Measurements from ENCODE around the gene SYCE1.
"Not testable (repeated sequence)": the region's sequence is repeated elsewhere in the genome, so short reads cannot be mapped to it uniquely, and the experiment has no call there.

SYCE1 gene, protein sequence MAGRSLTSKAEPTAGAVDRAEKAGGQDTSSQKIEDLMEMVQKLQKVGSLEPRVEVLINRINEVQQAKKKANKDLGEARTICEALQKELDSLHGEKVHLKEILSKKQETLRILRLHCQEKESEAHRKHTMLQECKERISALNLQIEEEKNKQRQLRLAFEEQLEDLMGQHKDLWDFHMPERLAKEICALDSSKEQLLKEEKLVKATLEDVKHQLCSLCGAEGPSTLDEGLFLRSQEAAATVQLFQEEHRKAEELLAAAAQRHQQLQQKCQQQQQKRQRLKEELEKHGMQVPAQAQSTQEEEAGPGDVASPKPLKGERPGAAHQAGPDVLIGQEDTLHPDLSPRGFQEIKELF

DNA sequence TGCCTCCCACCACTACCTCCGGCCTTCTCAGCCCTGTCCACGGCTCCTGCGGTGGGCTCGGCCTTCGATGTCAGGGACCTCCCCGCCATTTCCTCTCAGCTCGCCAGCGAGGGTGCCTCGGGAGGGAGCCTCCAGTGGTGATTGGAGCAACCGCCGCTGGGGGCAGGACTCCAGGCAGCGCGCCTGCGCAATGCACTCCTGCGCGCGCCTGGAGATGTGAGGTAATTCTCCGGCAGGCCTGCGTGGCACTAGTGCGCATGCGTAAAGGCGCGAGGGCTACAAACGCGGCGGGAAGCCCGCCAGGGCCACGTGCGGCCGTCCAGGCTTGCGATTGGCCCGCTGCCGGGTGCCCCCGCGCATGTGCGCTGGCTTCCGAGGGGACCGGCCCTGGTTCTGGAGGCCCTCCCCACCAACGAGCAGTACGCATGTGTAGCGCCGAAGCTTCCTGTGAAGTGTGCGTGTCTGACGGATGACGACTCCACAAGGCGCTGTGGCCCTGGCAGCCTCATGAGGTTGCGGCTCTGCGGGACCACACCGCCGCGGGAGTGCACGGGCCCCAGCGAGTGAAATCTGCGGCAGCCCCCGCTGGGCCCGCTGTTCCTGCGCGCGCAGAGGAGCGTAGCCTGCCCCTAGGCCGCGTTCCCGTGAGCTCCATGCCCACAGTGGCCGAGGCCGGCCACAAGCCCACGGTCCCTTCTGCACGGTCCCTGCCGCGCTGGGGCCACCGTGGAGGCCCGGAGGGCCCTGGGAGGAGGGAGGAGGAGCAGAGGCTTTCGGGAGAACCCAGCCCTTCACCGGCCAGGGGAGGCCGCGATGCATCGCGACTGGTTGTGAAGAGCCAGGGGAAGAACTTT lies at the start of gene SYCE1:
TSS of gene SYCE1 (minus strand) at position 143 of the 854 bp plus-strand sequence. CDS start at position 89, 54 bp downstream.
- DNase-seq = no peak

DNA sequence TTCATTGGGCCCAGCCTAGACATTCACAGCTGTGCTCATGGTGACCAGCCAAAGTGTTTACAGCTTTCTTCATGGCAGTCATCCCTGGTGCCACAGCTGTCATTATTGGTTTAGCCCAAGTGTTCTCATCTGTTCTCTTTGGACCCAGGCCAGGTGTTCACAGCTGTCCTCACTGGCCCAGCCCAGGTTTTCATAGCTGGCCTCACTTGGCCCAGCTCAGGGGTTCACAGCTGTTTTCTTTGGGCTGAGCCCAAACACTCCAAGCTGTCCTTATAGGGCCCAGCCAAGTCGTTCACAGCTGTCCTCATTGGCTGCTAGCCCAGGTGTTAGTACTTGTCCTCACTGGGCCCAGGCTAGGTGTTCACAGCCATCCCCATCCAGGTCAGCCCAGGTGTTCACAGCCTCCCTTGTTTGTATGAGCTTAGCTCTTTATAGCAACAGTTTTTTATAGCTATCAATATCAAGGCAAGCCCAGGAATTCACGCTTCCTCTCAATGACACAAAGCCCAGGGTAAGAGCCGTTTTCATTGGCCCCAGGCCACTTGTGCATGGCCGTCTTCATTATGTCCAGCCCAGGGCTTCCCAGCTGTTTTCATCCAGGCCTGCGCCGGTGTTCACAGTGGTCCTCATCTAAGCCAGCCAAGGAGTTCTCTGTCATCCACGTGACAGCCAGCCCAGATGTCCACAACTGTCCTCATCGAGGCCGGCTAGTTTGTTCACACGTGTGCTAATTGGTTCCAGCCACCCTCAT lies 49.6 kb upstream of the SYCE1 start:
- DNase-seq = no peak

DNA sequence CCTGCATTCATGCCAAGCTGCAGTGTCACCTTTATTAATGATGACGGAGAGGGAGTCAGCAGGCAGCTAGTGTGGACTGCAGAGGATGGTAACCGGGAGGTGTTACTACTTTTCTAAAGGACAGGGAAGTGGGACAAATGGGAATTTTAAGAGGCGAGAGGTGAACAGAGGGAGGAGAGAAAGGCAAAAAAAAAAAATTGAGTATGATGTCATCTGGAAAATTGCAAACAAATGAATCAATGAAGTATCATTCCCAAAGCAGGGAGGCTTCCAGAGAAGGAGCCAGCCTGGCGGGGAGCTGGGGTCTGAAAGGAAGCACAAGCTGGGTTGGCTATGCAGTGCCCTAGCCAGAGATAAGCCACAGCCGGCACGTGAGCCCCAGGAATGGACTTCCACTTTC lies 48.3 kb upstream of the SYCE1 start:
- no peak for DNase-seq

DNA sequence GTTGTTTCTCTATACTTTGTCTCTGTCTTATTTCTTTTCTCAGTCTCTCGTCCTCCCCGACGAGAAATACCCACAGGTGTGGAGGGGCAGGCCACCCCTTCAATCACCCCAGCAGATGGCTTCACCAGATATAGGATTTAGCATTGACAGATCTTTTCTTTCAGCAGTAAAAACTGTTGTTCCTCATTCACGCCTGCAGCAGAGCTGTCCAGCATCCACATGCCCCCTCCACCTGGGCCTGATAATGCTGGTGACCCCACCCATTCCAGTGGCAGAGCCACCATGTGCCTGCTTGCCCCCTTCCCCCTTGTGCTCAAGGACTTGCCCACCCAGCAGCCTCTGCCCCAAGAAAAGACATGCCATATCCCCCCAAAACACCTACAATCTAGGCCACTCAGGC lies 45.7 kb upstream of the SYCE1 start:
- no peak for DNase-seq

DNA sequence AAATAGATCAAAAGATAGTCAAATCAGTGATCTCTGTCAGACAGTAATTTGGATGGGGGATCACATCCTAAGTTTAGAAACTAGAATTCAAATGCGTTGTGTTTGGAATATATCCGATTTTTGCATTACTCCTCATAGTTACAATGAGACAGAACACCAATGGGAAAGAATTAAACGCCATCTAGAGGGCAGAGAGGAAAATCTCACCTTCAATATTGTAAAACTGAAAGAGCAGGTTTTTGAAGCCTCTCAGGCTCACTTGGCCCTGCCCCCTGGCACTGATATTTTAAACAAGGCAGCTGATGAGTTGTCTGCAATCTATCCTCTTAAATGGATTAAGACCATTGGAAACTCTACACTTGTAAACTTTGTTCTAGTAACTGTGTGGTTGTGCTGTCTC lies 43.5 kb upstream of the SYCE1 start:
- DNase-seq = no peak

DNA sequence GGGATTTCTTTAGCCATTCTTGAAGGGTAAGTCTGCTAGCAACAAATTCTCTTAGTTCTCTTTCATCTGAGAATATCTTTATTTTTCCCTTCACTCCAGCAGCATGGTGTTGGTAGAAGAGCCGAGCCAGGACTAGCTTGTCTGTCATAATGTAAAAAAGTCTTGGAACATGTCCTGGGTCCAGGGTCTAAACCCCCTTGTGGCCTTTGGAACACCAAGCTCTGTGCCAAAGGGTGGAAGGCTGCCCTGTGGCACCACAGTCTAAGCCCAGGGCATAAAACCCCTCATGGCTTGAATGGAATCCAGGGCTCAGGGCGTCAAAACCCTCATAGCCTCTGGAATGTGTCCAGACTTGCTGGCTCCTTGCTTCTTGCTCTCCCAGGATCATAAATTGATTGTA lies 38.1 kb upstream of the SYCE1 start:
- not testable (repeated sequence) for DNase-seq

DNA sequence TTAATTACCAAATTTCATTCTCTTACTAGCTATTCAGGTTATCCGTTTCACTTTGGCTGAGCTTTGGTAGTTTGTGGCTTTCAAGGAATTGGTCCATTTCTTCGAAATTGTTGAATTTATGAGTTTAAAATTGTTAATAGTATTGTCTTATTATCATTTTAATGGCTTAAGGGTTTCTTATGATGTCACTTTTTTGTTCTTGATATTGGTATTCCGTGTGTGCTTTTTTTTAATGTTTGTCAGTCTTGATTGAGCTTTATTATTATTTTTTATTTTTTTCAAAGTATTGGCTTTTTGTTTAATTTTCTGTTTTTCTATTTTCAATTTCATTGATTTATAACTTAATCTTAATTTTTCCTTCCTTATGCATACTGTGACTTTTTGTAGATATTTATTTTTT lies 35.3 kb upstream of the SYCE1 start:
- no peak for DNase-seq

DNA sequence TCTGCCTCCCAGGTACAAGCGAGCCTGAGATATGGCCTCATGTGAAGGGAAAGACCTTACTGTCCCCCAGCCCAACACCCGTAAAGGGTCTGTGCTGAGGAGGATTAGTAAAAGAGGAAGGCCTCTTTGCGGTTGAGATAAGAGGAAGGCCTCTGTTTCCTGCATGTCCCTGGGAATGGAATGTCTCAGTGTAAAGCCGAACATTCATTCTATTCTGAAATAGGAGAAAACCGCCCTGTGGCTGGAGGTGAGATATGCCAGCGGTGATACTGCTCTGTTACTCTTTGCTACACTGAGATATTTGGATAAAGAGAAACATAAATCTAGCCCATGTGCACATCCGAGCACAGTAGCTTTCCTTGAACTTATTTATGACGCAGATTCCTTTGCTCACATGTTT lies 34.5 kb upstream of the SYCE1 start:
- DNase-seq = not testable (repeated sequence)

DNA sequence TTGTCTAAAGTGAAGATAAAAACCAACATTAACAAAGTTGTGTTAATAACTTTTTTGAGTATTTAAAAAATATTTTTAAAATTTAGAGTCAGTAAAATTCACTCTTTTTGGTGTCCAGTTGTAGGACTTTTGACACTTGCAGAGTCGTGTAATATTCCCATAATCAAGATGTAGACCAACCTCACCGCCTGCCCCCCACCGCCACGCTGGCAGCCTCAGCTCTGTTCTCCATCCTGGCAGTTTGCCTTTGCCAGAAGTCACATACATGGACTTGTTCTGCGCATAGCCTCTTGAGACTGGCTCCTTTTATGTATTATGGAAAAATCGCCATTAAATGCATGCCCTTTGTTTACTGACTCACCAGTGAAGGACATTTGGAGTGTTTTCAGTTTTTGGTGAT lies 27.3 kb upstream of the SYCE1 start:
- no peak for DNase-seq

DNA sequence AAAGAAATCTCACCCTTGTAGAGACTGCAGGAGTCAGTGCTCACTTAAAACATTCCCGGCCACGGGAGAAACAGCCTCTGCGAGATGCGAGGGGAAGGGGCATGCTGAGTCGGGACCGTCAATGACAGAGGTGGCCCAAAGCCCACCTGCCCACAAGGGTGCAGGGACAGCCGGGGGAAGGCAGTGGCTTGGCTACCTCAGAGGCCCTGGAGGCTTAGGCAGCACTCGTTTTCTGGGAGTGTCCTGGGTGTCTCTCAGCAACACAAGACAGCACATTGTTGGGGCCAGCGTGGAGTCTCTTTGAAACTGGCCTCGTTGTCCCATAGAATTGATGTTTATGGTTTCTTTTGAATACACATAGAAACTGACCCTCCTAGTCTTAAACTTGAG lies 25.6 kb upstream of the SYCE1 start:
- no peak for DNase-seq

DNA sequence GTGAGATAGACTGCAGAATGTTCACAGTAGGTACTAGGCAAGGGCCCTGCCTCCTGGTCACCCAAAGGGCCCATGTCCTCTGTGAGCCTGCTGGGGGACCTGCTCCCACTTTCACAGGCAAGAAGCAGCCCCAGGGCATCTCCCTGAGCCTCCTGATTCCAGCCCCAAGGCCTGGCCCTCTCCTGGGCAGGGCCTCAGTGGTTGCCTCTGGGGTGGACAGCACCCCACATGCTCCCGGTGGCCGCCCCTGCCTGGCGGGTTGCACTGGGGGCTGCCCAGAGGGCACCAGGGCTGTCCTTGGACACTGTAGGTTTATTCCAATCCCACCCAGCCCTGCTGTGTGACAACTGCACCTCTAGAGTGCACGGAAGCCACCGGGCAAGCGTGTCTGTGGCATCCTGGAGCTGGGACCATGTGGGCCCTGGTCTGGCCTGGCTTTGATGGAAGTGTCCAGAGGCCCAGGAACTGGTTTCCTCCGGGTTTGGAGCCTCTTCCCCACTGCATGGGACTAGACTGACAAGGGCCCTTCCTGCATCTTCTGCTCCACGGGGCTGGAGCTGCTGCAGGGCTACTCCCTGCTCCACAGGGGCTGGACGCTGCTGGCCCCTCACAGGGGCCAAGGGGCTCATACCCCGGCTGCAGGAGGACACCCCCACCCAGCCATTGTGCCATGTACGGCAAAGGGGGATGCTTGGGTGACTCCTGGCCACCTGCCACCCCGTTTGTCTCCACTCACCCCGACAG lies 25.0 kb upstream of the SYCE1 start:
- DNase-seq = no peak

DNA sequence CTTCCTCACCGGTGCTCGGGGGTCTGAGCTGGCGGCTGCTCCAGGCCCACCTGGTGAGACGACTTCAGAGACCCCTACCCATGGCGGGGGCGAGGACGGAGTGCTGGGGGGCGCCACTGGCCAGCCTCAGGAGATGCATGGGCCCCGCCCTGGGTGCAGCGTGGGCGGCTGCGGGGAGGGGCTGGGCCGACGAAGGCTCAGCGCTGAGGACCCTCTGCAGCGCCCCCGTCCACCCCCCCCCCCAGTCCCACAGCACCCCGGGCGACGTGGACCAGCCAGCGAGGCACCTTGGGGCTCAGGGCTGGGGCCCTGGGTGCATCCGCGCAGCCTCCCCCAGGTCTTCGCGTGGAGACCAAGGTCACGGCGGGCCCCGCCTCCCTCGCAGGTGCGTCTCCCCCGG lies 11.7 kb upstream of the SYCE1 start:
- not testable (repeated sequence) for DNase-seq

DNA sequence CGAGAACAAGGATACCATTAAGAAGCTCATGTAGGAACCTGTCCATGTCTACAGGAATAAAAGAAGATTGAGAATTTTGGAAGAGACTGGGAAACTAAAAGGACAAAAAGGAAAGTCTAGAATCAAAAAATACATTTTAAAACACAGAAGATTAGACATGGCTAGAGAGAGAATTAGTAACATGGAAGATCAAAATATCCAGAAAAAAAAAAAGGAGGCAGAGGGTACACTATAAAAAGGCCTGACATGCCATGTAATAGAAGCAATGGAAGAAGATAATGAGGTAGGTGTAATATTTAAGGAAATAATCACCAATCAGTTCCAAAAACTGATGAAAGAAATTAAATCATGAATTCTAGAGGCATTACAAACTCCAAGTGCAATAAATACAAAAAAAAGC lies 8.1 kb upstream of the SYCE1 start:
- DNase-seq = not testable (repeated sequence)

DNA sequence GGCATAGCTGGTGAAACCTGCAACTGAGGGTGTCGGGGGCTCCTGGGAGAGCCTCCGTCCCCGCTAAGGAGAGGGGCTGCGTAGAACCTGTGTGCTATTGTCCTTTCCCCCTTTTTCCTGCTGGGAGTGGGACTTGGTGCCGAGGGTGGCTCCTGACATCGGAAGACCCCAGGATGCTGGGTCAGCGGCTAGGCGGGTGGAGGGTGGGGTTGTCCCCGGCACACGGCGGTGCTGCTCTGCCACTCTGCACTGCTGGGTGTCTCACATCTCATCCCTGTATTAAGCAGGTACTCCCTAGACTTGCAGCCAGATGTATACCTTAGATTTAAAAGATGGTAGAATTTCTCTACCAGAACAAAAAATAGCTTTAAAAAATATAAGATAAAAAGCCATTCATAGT lies 6.7 kb upstream of the SYCE1 start:
- DNase-seq = not testable (repeated sequence)

DNA sequence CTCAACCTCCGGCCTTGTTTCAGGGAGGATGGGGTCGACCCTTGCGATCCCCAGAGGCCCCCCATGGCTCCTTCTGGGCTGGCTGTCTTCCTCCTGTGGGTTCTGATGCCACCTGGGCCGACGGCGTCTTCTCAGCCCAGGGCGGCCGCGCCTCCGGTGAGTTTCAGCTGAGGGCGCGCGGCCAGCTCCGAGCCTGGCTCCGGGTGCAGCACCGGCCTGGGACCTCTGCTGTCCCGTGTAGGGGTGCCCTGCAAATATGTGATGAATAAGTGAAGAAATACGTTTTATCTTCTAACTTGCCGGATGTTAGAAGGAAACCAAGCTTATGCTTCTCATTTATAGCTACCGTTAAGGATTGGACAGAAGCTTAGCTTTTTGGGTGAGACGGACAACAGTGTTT lies 4.4 kb upstream of the SYCE1 start:
- DNase-seq = not testable (repeated sequence)

DNA sequence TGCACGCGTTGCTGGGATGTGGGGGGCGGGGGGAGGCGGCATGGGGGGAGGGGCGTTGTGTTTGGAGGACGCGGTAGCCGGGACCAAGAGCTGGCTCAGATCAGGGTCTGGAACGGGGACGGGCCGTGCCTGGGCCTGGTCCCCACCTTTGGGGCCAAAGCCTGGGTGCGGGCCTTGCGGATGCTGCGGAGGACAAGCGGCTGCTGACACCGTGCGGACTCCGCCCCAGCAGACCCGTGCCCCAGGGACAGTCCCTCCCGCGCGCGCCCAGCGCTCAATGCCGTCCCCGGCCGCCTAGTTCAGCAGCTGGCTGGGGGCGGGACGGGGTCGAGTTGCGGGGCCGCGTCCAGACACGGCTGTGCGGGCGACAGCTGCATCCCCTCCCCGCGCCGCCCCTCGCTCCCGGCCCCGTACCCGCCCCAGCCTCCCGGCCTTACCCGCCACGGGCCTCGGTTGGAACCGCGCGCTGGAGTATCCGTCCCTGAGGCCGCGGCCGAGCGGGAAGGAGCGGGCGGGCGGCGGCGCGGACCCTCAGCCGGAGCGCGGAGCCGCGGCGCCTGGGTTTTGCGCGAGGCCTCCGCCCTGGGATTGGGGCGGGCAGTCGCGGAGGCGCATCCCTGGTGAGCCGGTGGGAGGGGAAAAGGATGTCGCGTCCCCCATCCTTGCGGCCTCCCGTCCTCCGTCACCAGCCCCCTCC lies 3.6 kb upstream of the SYCE1 start:
- not testable (repeated sequence) for DNase-seq

DNA sequence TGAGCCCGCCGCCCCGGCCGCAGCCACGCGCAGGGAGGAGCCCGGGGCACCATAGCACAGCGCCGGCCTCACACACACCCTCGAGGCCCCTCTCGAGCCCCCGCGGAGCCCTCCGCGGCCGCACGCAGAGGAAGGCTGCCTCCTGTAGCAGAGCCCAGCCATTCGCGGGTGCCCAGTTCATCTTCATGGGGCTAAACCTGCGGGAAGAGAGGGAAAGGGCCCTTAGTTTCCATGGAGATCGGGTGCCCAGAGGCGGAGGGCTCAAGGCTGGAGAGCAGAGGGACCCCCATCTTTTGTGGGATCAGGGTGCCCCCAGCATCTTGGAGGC lies 2.9 kb upstream of the SYCE1 start:
- DNase-seq = no peak

DNA sequence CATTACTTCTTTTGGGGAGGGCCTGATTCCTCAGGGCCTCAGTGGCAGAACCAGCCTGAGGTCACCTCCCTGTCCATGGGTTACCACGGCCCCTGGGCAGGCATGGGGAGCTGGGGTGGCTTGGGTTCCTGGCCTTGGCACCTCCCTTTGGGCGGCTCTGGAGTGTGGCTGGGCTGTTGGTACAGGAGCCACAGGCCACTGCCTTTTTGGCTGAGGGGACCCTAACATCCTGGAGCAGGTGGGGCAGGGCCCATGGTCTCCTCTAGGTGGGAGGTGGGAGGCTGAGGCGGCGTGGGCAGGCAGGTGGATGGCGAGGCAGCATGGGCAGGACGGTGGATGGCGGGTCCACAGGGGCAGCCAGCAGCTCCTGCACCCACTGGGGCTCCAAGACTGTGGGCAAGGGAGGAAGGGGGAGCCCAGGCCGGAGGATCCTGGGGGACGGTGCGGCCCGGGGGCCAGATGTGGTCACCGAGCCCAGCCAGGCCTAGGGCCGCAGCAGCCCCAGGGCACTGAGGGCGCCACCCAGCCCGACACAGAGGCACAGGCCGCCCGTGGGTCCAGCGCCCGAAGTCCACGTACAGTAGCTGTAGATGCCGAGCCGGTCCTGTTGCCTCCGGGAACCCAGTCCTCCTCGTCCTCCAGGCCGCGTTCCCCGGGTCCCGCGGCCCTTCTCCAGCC lies 2.4 kb upstream of the SYCE1 start:
- no peak for DNase-seq

DNA sequence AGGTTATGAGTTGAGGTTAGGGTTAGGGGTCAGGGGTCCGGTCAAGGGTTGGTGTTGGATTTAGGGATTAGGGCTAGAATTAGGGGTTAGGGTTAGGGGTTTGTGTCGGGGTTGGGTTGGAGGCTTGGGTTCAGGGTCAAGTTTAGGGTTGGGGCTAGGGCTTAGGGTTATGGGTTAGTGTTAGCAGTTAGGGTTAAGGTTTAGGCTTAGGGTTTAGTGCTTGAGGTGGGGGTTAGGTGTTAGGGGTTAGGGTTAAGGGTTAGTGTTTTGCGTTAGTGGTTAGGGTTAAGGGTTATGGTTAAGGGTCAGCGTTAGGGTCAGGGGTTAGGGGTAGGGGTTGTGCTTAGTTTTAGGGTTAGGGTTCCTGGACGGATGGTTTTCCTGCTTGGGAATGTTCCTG lies 1.7 kb upstream of the SYCE1 start:
- DNase-seq = no peak

DNA sequence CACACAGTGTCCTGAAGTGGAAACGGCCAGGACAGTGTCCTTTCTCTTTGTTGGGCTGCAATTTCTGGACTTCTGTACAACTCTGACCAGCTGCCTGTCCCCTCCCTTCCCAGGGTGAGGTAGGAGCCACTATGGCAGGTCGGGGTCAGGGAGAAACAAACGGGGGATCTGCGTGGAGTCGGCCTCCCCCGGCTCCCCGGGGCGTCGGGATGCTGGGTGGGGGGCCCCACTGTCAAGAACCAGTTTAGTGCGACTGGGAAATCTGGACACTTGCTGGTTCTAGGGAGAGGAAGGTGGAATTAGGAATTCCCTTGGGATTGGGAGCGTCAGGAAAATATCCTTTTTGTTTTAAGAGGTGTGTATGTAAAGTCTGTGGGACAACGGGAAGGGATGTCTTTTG lies 567 bp downstream of the SYCE1 start:
- no peak for DNase-seq

DNA sequence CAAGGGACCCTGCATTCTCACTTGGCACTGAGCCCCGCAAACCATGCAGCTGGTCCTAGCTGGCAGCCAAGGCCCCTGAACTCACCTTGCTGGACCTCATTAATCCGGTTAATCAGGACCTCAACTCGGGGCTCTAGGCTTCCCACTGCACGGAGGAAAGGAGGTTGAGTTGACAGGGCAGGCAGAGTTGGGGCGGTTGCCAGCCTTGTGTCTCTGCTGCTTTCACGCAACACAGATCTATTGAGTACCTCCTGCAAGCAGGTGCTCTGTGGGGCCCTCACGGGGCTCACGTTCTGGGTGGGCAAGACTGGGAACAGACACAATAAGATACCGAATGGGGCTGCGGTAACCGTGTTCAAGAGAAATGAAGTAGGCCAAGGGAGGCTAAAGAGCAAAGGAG lies 6.2 kb downstream of the SYCE1 start:
- no peak for DNase-seq

DNA sequence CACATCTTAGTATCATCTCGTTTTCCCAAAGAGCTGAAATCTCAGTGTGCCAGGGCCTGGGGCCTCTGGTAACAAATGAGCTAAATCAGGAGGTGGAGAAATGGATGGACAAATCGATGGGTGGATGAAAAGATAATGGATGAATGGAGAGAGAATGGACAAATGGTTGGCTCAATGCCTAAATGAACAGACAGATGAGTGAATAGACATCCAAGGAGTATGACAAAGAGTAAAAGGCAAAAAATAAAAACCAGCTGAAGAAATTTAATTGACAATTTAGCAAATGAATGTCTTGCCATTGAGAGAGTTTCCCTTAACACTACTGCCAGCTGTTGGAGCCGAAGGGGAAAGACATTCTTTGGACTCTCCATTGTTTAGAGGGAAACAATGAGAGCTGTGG lies 8.0 kb downstream of the SYCE1 start:
- no peak for DNase-seq
